ENCODE results near the gene CFAP47.
"Not testable (repeated sequence)": the region's sequence is repeated elsewhere in the genome, so short reads cannot be mapped to it uniquely, and the experiment has no call there.

CFAP47 gene, protein sequence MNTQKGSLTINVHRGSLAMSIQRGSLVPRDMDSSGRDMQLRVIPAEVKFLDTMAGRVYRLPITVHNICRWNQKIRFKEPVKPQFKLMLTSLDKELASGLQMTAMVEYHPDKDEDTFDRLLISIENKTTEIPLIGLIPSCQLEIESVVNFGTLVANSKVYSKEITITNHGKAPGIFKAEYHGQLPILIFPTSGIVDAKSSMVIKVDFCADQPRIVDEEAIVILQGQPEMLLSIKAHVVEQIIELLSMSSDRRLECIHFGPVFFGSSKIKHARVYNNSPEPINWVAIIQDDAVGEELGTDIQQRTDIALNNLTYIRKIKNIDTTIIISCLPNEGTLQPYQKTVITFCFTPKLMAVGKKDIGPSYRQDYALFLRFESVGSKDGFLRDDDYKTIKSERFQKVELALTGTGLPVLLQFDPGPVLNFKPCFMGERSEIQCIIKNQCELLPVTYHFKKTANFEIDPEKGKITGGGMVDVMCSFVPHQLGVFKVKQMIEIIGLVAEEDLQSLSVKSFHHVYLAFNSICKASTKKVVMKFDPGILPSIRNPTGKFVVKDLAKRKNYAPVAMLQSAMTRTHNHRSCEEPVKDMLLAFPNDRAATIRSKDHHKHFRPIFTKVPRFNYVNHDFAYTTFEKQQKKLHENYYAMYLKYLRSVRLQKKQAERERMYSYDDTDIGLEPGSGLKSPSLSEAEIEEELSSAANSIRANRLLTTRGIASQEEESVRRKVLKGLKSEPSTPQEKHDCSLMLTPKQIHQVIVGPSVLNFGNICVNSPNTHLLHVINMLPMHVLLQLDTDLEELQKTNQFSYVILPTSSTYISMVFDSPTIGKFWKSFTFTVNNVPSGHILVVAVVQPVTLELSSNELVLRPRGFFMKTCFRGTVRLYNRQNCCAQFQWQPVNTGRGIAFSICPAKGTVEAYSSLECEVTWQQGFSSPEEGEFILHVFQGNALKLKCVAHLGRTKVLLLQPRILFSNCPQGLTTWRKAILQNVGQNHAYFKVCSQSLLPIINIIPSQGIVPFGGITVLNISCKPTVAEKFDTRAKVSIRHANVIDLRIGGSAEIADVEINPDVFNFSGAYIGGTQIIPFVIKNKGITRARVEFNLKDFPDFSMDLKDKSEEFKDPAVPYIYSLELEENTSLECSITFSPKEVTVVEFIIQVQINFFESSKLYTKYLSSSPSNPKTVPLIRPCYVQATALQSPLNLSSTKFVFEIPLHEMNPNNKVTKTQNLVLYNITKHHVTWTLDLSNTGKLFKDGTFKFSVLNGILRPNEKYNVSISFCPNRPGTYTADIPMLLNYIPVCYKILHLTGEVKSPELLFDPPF (N-terminal part only)

DNA sequence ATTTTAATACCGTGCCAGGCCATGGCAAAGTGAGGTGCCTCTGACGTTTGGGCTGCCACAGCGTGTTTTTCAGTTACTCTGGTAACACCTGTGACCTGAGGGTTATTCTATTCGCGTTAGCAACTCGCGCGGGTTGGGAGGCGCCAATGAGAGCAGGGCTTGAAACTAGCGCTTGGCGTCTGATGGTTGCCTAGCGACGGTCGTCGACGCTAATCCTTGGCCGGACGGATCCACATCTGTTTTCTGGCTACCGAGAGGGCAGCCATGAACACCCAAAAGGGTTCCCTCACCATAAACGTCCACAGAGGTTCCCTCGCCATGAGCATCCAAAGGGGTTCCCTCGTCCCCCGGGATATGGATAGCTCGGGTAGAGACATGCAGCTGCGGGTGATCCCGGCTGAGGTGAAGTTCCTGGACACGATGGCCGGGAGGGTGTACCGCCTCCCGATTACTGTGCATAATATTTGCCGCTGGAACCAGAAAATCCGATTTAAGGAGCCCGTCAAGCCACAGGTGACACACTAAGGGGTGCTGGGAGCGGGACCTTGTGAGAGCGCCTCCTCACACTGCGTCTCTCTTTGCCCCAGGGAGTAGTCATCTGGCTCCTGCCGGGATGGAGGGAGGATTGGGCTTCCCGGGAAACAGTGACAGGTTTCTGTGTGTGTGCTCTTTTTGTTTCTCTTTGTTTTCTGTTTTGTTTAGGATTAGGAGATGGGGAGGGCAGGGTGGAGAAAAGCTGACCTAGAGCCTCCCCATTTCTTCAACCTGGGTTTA lies at the start of gene CFAP47:
Gene CFAP47 (plus strand): TSS at position 199 of the 774 bp plus-strand sequence. CDS start 66 bp downstream, at position 265.
- no peaks in the 10 kb centered on the region for H3K36me3 ChIP-seq (ENCODE audit: insufficient read depth, low read length)
- H3K9me3 ChIP-seq (ENCODE audit: low read length) = no peaks in the 10 kb centered on the region
- peak within 1 kb of the TSS; percentile 17 for H3K4me3 ChIP-seq (ENCODE audit: low read length)
- peak within 1 kb of the TSS; percentile 9 for H2AFZ ChIP-seq (ENCODE audit: low read depth, low read length)
- no peaks in the 10 kb centered on the region for H3K27me3 ChIP-seq (ENCODE audit: insufficient read depth, low read length)
- no peaks in the 10 kb centered on the region for H3K4me1 ChIP-seq (ENCODE audit: insufficient read depth, low read length)

DNA sequence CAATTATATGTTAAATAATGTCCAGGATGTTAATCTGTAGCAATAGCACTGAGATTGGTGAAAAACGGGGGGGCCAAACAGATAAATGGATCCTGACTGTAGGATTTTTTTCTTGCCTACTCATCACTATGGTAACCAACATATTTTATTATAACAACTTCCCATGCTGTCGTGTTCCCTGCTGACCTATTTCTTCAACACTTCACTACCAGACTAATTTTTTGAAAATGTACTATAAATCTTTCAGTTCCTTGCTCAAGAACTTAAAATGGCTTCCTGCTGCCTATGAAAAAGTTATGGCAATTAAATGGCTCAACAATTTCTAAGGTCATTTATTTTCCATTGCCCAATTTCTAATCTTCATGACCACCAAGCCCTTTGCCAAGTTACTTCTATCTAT lies 38.9 kb upstream of the CFAP47 start:
- H2AFZ ChIP-seq (ENCODE audit: low read depth, low read length) = no peak overlapping the region
- no peak overlapping the region for H3K4me3 ChIP-seq (ENCODE audit: low read length)
- no peaks in the 10 kb centered on the region for H3K27me3 ChIP-seq (ENCODE audit: insufficient read depth, low read length)
- no peaks in the 10 kb centered on the region for H3K9me3 ChIP-seq (ENCODE audit: low read length)
- no peaks in the 10 kb centered on the region for H3K36me3 ChIP-seq (ENCODE audit: insufficient read depth, low read length)
- H3K4me1 ChIP-seq (ENCODE audit: insufficient read depth, low read length) = no peaks in the 10 kb centered on the region

DNA sequence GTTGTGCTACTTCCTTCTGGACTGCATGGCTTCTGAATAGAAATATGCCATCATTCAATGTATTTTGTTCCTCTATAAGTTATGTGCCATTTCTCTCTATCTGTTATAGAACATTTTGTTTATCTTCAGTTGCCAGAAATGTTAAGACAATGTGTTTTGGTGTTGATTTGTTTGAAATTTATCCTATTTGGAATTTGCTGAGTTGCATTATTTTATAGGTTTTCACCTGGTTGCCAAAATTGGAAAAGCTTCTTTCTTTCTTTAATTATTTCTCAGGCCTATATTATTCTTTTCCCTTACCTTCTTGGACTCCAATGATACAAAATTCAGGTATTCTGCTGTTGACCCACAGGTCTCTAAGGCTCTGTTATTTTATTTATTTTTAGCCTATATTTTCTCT lies 33.4 kb upstream of the CFAP47 start:
- Histone ChIP-seq H3K27me3 (ENCODE audit: insufficient read depth, low read length) (no peaks in the 10 kb centered on the region), H2AFZ (ENCODE audit: low read depth, low read length) (no peak overlapping the region), H3K4me1 (ENCODE audit: insufficient read depth, low read length) (no peaks in the 10 kb centered on the region), H3K36me3 (ENCODE audit: insufficient read depth, low read length) (no peaks in the 10 kb centered on the region), H3K9me3 (ENCODE audit: low read length) (no peaks in the 10 kb centered on the region), H3K4me3 (ENCODE audit: low read length) (no peak overlapping the region)

DNA sequence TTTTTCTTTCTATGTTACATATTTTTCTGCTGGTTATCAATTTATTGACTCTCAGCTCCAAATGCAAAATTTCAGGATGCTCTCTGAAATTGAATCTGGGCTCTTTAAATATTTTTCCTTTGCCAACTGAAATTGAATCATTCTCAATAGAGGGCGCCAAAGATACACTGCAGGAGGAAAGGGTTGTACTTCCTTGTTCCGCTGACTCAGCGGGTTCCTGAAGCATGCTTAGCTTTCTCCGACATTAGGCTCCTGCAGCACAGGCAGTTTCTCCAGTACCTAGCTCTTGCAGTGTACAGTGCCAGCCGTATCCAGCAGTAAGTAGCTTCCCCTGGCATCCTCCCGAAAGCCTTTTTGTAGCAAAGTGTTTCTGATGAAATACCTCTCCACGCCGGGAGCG lies 28.8 kb upstream of the CFAP47 start:
- Histone ChIP-seq H2AFZ (ENCODE audit: low read depth, low read length) (no peak overlapping the region), H3K36me3 (ENCODE audit: insufficient read depth, low read length) (no peaks in the 10 kb centered on the region), H3K4me1 (ENCODE audit: insufficient read depth, low read length) (no peaks in the 10 kb centered on the region), H3K9me3 (ENCODE audit: low read length) (no peaks in the 10 kb centered on the region), H3K27me3 (ENCODE audit: insufficient read depth, low read length) (no peaks in the 10 kb centered on the region), H3K4me3 (ENCODE audit: low read length) (no peak overlapping the region)

DNA sequence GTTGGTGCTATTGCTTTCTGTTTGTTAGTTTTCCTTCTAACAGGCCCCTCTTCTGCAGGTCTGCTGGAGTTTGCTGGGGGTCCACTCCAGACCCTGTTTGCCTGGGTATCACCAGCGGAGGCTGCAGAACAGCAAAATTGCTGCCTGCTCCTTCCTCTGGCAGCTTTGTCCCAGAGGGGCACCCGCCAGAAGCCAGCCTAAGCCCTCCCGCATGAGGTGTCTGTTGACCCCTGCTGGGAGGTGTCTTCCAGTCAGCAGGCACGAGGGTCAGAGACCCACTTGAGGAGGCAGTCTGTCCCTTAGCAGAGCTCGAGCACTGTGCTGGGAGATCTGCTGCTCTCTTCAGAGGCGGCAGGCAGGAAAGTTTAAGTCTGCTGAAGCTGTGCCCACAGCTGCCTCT lies 67.3 kb downstream of the CFAP47 start:
- not testable (repeated sequence) for H3K4me3 ChIP-seq (ENCODE audit: low read length); H3K4me1 ChIP-seq (ENCODE audit: insufficient read depth, low read length); H2AFZ ChIP-seq (ENCODE audit: low read depth, low read length); H3K27me3 ChIP-seq (ENCODE audit: insufficient read depth, low read length); H3K36me3 ChIP-seq (ENCODE audit: insufficient read depth, low read length); H3K9me3 ChIP-seq (ENCODE audit: low read length)

DNA sequence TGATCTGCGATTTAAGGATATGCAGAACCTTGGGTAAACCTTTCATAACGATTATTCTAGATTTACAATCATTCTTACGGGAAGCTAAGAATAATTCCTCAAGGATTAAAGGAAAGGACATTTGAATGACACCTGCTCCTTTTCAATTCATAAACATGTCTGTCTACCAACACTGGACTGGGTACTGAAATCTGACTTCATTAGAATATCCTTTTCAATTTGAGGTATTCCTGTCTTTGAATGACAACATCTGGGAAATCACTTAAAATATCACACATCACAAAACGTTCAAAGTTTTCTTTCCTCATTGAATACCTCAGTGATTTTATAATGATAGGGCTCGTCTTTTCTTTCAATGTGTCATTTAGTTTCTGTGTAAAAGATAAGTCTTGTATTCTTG lies 87.7 kb downstream of the CFAP47 start:
- Histone ChIP-seq H3K9me3 (ENCODE audit: low read length) (no peaks in the 10 kb centered on the region), H3K36me3 (ENCODE audit: insufficient read depth, low read length) (no peaks in the 10 kb centered on the region), H3K4me1 (ENCODE audit: insufficient read depth, low read length) (no peaks in the 10 kb centered on the region), H2AFZ (ENCODE audit: low read depth, low read length) (no peak overlapping the region), H3K4me3 (ENCODE audit: low read length) (no peak overlapping the region), H3K27me3 (ENCODE audit: insufficient read depth, low read length) (no peaks in the 10 kb centered on the region)

DNA sequence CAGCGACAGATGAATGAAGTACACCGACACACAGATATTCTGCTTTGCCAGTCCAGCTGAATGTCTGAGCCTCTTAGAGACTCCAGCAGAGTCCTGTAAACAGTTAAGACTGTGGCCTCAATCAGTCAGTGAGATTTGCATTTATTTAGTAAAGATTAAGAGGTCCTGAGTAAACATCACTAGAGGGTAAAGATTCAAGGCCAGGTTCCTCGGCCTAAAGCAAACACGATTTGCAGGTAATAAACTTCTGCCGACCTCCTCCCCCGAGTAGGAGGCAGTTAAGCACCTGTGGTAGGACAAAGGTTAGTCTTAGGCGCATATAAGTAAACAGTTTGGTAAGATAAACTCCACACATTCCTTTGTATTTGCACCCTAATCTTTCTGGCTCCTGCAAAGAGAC lies 99.6 kb downstream of the CFAP47 start:
- H3K36me3 ChIP-seq (ENCODE audit: insufficient read depth, low read length) = no peaks in the 10 kb centered on the region
- H3K4me3 ChIP-seq (ENCODE audit: low read length) = no peak overlapping the region
- no peaks in the 10 kb centered on the region for H3K9me3 ChIP-seq (ENCODE audit: low read length)

DNA sequence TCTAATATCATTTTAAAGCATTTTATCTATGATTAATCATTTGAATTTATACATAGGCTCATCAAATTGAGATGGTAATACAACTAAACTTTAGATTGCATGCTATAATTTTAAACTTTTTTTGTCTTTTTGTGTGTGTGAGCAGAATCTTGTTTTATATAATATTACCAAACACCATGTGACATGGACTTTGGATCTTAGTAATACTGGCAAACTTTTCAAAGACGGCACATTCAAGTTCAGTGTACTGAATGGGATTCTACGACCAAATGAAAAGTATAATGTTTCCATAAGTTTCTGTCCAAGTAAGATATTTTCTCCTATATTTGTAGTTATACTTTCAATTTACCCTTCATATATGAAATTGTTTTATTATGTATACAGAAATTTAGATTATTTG lies 116.0 kb downstream of the CFAP47 start:
- no peak overlapping the region for H2AFZ ChIP-seq (ENCODE audit: low read depth, low read length)
- H3K27me3 ChIP-seq (ENCODE audit: insufficient read depth, low read length) = no peaks in the 10 kb centered on the region
- no peaks in the 10 kb centered on the region for H3K4me1 ChIP-seq (ENCODE audit: insufficient read depth, low read length)
- no peaks in the 10 kb centered on the region for H3K36me3 ChIP-seq (ENCODE audit: insufficient read depth, low read length)
- no peak overlapping the region for H3K4me3 ChIP-seq (ENCODE audit: low read length)
- H3K9me3 ChIP-seq (ENCODE audit: low read length) = no peaks in the 10 kb centered on the region

More for the DNA sequence above, 99.6 kb downstream of the CFAP47 start:
- Histone ChIP-seq H3K4me1 (ENCODE audit: insufficient read depth, low read length) (no peaks in the 10 kb centered on the region), H3K27me3 (ENCODE audit: insufficient read depth, low read length) (no peaks in the 10 kb centered on the region), H2AFZ (ENCODE audit: low read depth, low read length) (no peak overlapping the region)

DNA sequence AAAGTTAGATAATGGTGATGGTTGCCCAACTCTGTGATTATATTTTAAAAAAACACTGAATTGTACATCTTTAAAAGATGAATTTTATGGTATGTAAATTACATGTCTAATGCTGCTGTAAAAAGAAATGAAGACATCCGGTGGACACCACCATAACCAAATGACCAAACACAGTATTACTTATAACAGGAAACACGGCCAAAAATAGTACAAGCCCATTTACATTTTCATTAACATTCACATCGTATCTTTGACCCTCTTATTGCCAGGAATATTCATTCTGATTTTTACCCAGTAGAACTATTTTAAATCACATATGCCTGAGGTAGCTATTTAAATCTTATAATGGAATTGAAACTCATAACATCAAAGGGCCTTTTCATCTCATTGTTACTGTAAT lies 143.2 kb downstream of the CFAP47 start:
- H3K27me3 ChIP-seq (ENCODE audit: insufficient read depth, low read length) = no peaks in the 10 kb centered on the region
- no peaks in the 10 kb centered on the region for H3K4me1 ChIP-seq (ENCODE audit: insufficient read depth, low read length)
- no peak overlapping the region for H3K4me3 ChIP-seq (ENCODE audit: low read length)
- H3K9me3 ChIP-seq (ENCODE audit: low read length) = no peaks in the 10 kb centered on the region
- no peak overlapping the region for H2AFZ ChIP-seq (ENCODE audit: low read depth, low read length)
- no peaks in the 10 kb centered on the region for H3K36me3 ChIP-seq (ENCODE audit: insufficient read depth, low read length)

DNA sequence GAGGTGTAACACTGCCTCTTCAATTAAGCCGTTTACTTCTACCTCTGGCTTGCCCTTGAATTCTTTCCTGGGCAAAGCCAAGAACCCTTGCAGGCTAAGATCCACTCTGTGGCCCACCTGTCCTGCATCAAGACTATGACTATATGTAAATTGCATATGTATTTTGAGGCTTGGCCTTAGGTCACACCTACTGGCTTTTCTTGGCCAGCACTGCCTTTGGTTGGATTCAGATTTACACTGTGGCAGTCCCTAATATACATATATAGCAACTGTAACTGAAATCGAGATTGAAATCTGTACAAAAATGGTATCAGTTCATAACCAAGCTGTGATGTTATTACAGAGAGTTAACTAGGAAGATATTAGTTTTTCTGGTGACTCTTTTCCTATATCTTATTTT lies 151.5 kb downstream of the CFAP47 start:
- H3K9me3 ChIP-seq (ENCODE audit: low read length) = no peaks in the 10 kb centered on the region
- H3K27me3 ChIP-seq (ENCODE audit: insufficient read depth, low read length) = no peaks in the 10 kb centered on the region
- H3K4me3 ChIP-seq (ENCODE audit: low read length) = no peak overlapping the region
- no peaks in the 10 kb centered on the region for H3K4me1 ChIP-seq (ENCODE audit: insufficient read depth, low read length)
- no peak overlapping the region for H2AFZ ChIP-seq (ENCODE audit: low read depth, low read length)
- no peaks in the 10 kb centered on the region for H3K36me3 ChIP-seq (ENCODE audit: insufficient read depth, low read length)

DNA sequence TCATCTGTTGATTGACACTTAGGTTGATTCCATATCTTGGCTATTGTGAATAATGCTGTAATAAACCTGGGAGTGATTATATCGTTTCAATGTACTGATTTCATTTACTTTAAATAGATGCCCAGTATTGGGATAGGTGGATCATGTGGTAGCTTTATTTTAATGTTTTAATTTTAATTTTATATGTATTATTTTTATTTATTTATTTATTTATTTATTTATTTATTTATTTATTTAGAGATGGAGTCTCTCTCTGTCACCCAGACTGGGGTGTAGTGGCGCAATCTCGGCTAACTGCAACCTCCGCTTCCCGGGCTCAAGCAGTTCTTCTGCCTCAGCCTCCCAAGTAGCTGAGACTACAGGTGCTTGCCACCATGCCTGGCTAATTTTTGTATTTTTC lies 155.5 kb downstream of the CFAP47 start:
- not testable (repeated sequence) for H3K27me3 ChIP-seq (ENCODE audit: insufficient read depth, low read length); H3K4me3 ChIP-seq (ENCODE audit: low read length); H3K9me3 ChIP-seq (ENCODE audit: low read length); H3K4me1 ChIP-seq (ENCODE audit: insufficient read depth, low read length); H3K36me3 ChIP-seq (ENCODE audit: insufficient read depth, low read length); H2AFZ ChIP-seq (ENCODE audit: low read depth, low read length)

DNA sequence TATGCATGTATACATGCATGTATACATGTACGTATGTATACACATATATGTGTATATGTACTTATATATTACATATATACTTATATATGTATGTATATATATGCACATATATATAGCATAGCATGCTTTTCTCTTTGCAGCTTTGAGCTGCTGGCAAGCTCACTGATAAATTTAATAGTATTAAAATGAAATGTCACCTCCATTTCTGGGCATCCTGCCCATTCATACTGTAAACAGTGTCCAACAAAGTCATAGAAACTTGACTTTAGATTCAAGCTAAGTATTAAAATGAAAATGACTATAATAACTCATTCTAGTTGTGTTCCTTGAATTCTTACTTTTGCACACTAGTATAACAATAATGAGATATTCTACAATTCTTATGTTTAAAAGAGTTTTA lies 163.7 kb downstream of the CFAP47 start:
- H3K4me1 ChIP-seq (ENCODE audit: insufficient read depth, low read length) = no peaks in the 10 kb centered on the region
- no peak overlapping the region for H2AFZ ChIP-seq (ENCODE audit: low read depth, low read length)
- no peaks in the 10 kb centered on the region for H3K27me3 ChIP-seq (ENCODE audit: insufficient read depth, low read length)
- no peak overlapping the region for H3K4me3 ChIP-seq (ENCODE audit: low read length)
- H3K36me3 ChIP-seq (ENCODE audit: insufficient read depth, low read length) = no peaks in the 10 kb centered on the region
- no peaks in the 10 kb centered on the region for H3K9me3 ChIP-seq (ENCODE audit: low read length)
